Left lung (tissue), 10 donors: ENCODE measurements around the gene RIMS4. TPM values are rescaled to one million over a fixed set of nuclear protein-coding genes. Genes with fewer than 3 reads are reported as not detected.

ENCODE experiments used
- ATAC-seq: fragments of 200-7000 bp; cut with Tn5 transposase; one replicate; pipeline ENCODE4 v1.9.1; 2020; ENCODE audit warnings: moderate library complexity
- DNase-seq, 4 donors: peaks; one replicate each; pipeline ENCODE4 v3.0.0-alpha.2; 2013 to 2020
- H3K27ac ChIP-seq, 2 donors: fragments of 200-600 bp; sonication (generic) in 1 of 2; one replicate each; pipeline versions ENCODE4 v1.5.0 to v1.8.0; 2020 to 2021
- H3K27me3 ChIP-seq, 2 donors: fragments of 200-600 bp; sonication (generic) in 1 of 2; one replicate each; pipeline versions ENCODE4 v1.5.0 to v1.8.0; 2020 to 2021
- H3K36me3 ChIP-seq, 2 donors: fragments of 200-600 bp; sonication (generic) in 1 of 2; one replicate each; pipeline versions ENCODE4 v1.5.0 to v1.8.0; 2020 to 2021
- H3K4me1 ChIP-seq, 2 donors: fragments of 200-600 bp; one replicate each; pipeline ENCODE4 v1.8.0; 2021
- H3K4me3 ChIP-seq, 2 donors: fragments of 200-600 bp; sonication (generic) in 1 of 2; one replicate each; pipeline versions ENCODE4 v1.5.0 to v1.8.0; 2020 to 2021; ENCODE audit warnings: mild to moderate bottlenecking in 1 of 2
- H3K9me3 ChIP-seq, 2 donors: fragments of 200-600 bp; sonication (generic) in 1 of 2; one replicate each; pipeline versions ENCODE4 v1.5.0 to v1.8.0; 2020 to 2021
- CTCF ChIP-seq, 2 donors: fragments of 200-600 bp; sonication (generic) in 1 of 2; IDR thresholded peaks; one replicate each; pipeline versions ENCODE4 v1.5.0 to v1.8.0; 2021; ENCODE audit warnings: antibody characterized with exemption in 2 of 2
- intact Hi-C, 2 donors: fragments of 100-400 bp; cut with DNase I; formaldehyde crosslinking; loops; one replicate each; pipeline versions ENCODE4 v1.11.2 to v1.14.2; 2022
- polyA plus RNA-seq, 6 donors: library from polyadenylated mRNA; unstranded; fragments of 120-200 nt; gene quantifications; one replicate each; pipeline ENCODE4 v1.2.1, GENCODE V29; 2013; ENCODE audit not compliant: insufficient read length in 6 of 6
- total RNA-seq, 2 donors: library from RNA; stranded (reverse); fragmentation: NEBNext Ultra II Directional; extraction: Animal tissue kit (Norgen Biotek cat#: 25700); gene quantifications; one replicate each; pipeline ENCODE4 v1.2.1, GENCODE V29; 2021
- donor health status: DM: no; HTN: yes; CAD: no.
- donor health status: DM: no; HTN: no; CAD: no.

Gene RIMS4
- total and polyA plus RNA-seq, 8 donors, result 0.47 to 6.3 (median 4.1) TPM

- Histone ChIP-seq H3K36me3 (no peaks in the 10 kb centered on the region), H3K9me3 (peaks cover 0 to 3% of the 10 kb centered on the region in 2 donors), H3K4me3 (no peak overlapping the region), H3K27ac (no peak overlapping the region), H3K27me3 (no peaks in the 10 kb centered on the region), H3K4me1 (peaks cover 4 to 14% of the 10 kb centered on the region in 2 donors)
- peak in 3 of 4 donors; percentile 58 to 83 (median 81) for DNase-seq
- peak; percentile 81 to 94 for TF ChIP-seq CTCF (IDR thresholded peaks at IDR 0.05)
- ATAC-seq, result peak; percentile 67
- intact Hi-C loops, result loop anchor here in 1 of 2 donors (2.0 kb wide), 1 partner anchor 49 kb away; no protein-coding TSS in a partner anchor
These were observed 76.8 kb downstream of the RIMS4 start for GRCh38 chr20:44733341-44734069.

GRCh38 chr20:44732327-44732726, 78.0 kb downstream of the RIMS4 start:
- Histone ChIP-seq H3K36me3 (no peaks in the 10 kb centered on the region), H3K4me3 (no peak overlapping the region), H3K27ac (no peak overlapping the region), H3K9me3 (peaks cover 0 to 3% of the 10 kb centered on the region in 2 donors), H3K27me3 (no peaks in the 10 kb centered on the region), H3K4me1 (peaks cover 4 to 15% of the 10 kb centered on the region in 2 donors)
- TF ChIP-seq CTCF (IDR thresholded peaks at IDR 0.05), result no peak
- DNase-seq, result no peak
- intact Hi-C loops, result no loop called here
- no peak for ATAC-seq

GRCh38 chr20:44731657-44732056, 78.7 kb downstream of the RIMS4 start:
- Histone ChIP-seq H3K27me3 (no peaks in the 10 kb centered on the region), H3K4me1 (peaks cover 4 to 15% of the 10 kb centered on the region in 2 donors), H3K4me3 (no peak overlapping the region), H3K27ac (no peak overlapping the region), H3K36me3 (no peaks in the 10 kb centered on the region), H3K9me3 (peaks cover 0 to under 1% of the 10 kb centered on the region in 2 donors)
- DNase-seq (peak in 1 of 4 donors; percentile 83), ATAC-seq (peak; percentile 3)
- no peak for TF ChIP-seq CTCF (IDR thresholded peaks at IDR 0.05)
- intact Hi-C loops, result no loop called here

GRCh38 chr20:44730441-44730840, 79.9 kb downstream of the RIMS4 start:
- ATAC-seq (no peak), DNase-seq (no peak)
- no peak for TF ChIP-seq CTCF (IDR thresholded peaks at IDR 0.05)
- H3K27me3 ChIP-seq, result no peaks in the 10 kb centered on the region
- H3K9me3 ChIP-seq, result no peaks in the 10 kb centered on the region
- H3K36me3 ChIP-seq, result no peaks in the 10 kb centered on the region
- H3K27ac ChIP-seq, result no peak overlapping the region
- H3K4me1 ChIP-seq, result peaks cover 4 to 15% of the 10 kb centered on the region in 2 donors
- intact Hi-C loops, result no loop called here
- no peak overlapping the region for H3K4me3 ChIP-seq

GRCh38 chr20:44728801-44729443, 81.4 kb downstream of the RIMS4 start:
- Histone ChIP-seq H3K4me1 (peaks cover 4 to 15% of the 10 kb centered on the region in 2 donors), H3K27me3 (peaks cover 0 to 4% of the 10 kb centered on the region in 2 donors), H3K4me3 (no peak overlapping the region), H3K9me3 (no peaks in the 10 kb centered on the region), H3K27ac (no peak overlapping the region), H3K36me3 (no peaks in the 10 kb centered on the region)
- intact Hi-C loops, result no loop called here
- ATAC-seq (peak; percentile 94), DNase-seq (peak in 3 of 4 donors; percentile 74 to 87 (median 83))
- TF ChIP-seq CTCF (IDR thresholded peaks at IDR 0.05), result no peak
